HL-60 (cell line): ENCODE data around the gene GSK3B.

Experiments
- DNase-seq, 2 experiments: peaks; one replicate each; pipeline ENCODE4 v3.0.0-alpha.2; 2010 to 2020; ENCODE audit warnings: low read depth in 1 of 2, low spot score in 1 of 2
- H3K27ac ChIP-seq: fragments of 250-450 bp; sonication (Bioruptor Pico); replicated peaks from 2 replicates; pipeline ENCODE4 v1.5.1; 2020; ENCODE audit warnings: mild to moderate bottlenecking, moderate library complexity
- H3K27me3 ChIP-seq: fragments of 250-450 bp; sonication (Bioruptor Pico); 2 replicates; pipeline ENCODE4 v1.5.1; 2021; ENCODE audit warnings: mild to moderate bottlenecking, moderate library complexity; ENCODE audit not compliant: insufficient read depth, poor library complexity, severe bottlenecking
- H3K4me3 ChIP-seq: replicated peaks from 2 replicates; pipeline ENCODE4 v1.5.1; 2011; ENCODE audit warnings: mild to moderate bottlenecking, control low read depth, low read length; ENCODE audit not compliant: insufficient read depth
- CTCF ChIP-seq: IDR thresholded peaks from one replicate; pipeline ENCODE4 v1.5.1; 2011; ENCODE audit warnings: low read length, control low read depth, inconsistent platforms; ENCODE audit not compliant: insufficient read depth
- GABPA ChIP-seq: IDR thresholded peaks from 2 replicates; pipeline ENCODE4 v1.6.1; 2012; ENCODE audit warnings: low read depth
- POLR2AphosphoS5 ChIP-seq: IDR thresholded peaks from 2 replicates; pipeline ENCODE4 v1.6.1; 2012; ENCODE audit warnings: low read depth
- SPI1 ChIP-seq: IDR thresholded peaks from 2 replicates; pipeline ENCODE4 v1.6.1; 2012; ENCODE audit warnings: low read depth, mild to moderate bottlenecking, borderline replicate concordance
- TF ChIP-seq, protein P1 (sequence below): IDR thresholded peaks from 2 replicates; pipeline ENCODE4 v1.6.1; 2012; ENCODE audit warnings: low read depth; ENCODE audit not compliant: insufficient replicate concordance

GSK3B gene

GRCh38 chr3:119978554-119979208, 115.6 kb downstream of the GSK3B start:
- Histone ChIP-seq H3K27me3 (no peaks in the 10 kb centered on the region), H3K27ac (no peak overlapping the region), H3K4me3 (no peak overlapping the region)
- no peak for DNase-seq
- TF ChIP-seq POLR2AphosphoS5, result no peak
- TF ChIP-seq, protein P1, sequence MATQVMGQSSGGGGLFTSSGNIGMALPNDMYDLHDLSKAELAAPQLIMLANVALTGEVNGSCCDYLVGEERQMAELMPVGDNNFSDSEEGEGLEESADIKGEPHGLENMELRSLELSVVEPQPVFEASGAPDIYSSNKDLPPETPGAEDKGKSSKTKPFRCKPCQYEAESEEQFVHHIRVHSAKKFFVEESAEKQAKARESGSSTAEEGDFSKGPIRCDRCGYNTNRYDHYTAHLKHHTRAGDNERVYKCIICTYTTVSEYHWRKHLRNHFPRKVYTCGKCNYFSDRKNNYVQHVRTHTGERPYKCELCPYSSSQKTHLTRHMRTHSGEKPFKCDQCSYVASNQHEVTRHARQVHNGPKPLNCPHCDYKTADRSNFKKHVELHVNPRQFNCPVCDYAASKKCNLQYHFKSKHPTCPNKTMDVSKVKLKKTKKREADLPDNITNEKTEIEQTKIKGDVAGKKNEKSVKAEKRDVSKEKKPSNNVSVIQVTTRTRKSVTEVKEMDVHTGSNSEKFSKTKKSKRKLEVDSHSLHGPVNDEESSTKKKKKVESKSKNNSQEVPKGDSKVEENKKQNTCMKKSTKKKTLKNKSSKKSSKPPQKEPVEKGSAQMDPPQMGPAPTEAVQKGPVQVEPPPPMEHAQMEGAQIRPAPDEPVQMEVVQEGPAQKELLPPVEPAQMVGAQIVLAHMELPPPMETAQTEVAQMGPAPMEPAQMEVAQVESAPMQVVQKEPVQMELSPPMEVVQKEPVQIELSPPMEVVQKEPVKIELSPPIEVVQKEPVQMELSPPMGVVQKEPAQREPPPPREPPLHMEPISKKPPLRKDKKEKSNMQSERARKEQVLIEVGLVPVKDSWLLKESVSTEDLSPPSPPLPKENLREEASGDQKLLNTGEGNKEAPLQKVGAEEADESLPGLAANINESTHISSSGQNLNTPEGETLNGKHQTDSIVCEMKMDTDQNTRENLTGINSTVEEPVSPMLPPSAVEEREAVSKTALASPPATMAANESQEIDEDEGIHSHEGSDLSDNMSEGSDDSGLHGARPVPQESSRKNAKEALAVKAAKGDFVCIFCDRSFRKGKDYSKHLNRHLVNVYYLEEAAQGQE, result no peak

DNA sequence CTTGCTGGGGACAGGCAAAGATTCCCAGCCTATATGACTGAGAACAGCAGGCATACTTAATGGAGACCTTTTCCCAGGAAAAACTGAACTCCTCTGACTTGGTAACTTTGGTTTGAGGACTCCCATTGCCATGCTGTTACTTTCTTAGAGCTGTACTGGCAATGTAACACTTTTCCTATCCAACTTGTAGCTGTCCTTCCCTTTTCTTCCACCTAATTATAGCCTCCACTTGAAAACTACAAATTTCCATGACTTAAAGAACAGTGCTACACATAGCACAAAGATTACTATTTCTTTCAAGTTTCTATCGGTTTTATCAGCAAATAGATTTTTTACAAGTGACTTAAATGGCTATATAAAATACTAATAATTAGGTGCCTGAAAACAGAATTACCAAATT, 116.9 kb downstream of the GSK3B start:
- Histone ChIP-seq H3K27me3 (no peaks in the 10 kb centered on the region), H3K4me3 (no peak overlapping the region), H3K27ac (no peak overlapping the region)
- no peak for DNase-seq
- TF ChIP-seq CTCF (no peak), GABPA (no peak), POLR2AphosphoS5 (no peak), SPI1 (no peak)
- TF ChIP-seq, protein P1, result no peak

GRCh38 chr3:119976214-119976613, 118.0 kb downstream of the GSK3B start:
- DNase-seq, result no peak
- Histone ChIP-seq H3K4me3 (no peak overlapping the region), H3K27ac (no peak overlapping the region), H3K27me3 (no peaks in the 10 kb centered on the region)
- no peak for TF ChIP-seq GABPA
- no peak for TF ChIP-seq POLR2AphosphoS5
- no peak for TF ChIP-seq SPI1
- TF ChIP-seq, protein P1, result no peak
- TF ChIP-seq CTCF, result no peak
